K562 treated with DMSO at 1 percent for 4 hours (cell line): ENCODE measurements around the gene ZBTB24. TPM values are rescaled to one million over a fixed set of nuclear protein-coding genes. Genes with fewer than 3 reads are reported as not detected.

Experiments
- total RNA-seq: library from RNA; unstranded; fragments of 300-600 nt; gene quantifications from 2 replicates; pipeline ENCODE4 v1.2.3, GENCODE V29; 2022; ENCODE audit not compliant: insufficient read depth

The ZBTB24 gene
- total RNA-seq: 3.6 and 4.4 TPM in 2 replicates

GRCh38 chr6:109482905-109483734 lies at the start of gene ZBTB24:
TSS of gene ZBTB24 (minus strand) at chr6:109483219. CDS start at chr6:109482026, 1,193 bp downstream.

GRCh38 chr6:109455437-109456110 lies 27.4 kb downstream of the ZBTB24 start, which contains the start of gene MICAL1:
TSS of gene MICAL1 (minus strand) at chr6:109455772. CDS start at chr6:109454196, 1,576 bp downstream.

DNA sequence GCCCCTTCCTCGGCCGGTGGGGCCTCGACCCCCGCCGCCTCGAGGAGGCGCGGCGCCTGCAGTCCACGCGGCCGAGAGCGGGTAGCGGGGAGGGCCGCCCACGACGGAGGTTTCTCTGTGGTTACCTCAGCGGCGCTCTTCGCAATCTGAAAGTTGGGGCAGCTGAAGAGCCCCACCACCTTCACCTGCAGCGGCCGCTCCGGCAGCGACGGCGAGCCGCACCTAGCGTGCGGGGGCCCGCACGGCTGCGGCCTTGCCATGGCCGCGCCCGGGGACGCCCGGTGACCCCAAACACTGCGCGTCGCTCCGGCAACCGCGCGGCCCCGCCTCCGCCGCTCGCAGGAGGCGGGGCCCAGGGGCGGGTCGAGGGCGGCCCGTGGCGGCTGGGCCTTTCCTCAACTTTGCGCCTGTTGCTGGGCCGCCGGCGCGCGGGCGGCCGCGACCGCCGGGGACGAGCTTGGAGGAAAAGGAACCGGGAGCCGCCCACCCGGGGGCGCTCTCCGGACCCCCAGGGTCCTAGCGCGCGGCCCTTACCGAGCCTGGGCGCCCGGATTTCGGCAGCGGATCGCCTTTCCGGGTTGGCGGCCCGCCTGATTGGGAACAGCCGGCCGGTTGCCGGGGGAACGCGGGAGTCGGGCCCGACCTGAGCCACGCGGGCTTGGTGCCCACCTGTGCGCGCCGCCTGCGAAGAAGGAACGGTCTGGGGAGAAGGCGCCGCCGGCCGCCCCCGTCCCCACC lies 42.5 kb downstream of the ZBTB24 start, which contains the start of the genes PPIL6 and SMPD2:
Gene PPIL6, minus strand, starts transcription at position 298 of the 738 bp plus-strand sequence. Its CDS starts 38 bp downstream, at position 260.
Gene SMPD2, plus strand, starts transcription at position 394 of the 738 bp plus-strand sequence. CDS start 398 bp downstream, outside the sequence.

Other genes starting within 250 kb of the ZBTB24 start
- 153 and 183 TPM in 2 replicates for gene CD164, start 100.8 kb downstream of the ZBTB24 start, total RNA-seq
- gene PPIL6, start 42.6 kb downstream of the ZBTB24 start, total RNA-seq: 1.4 and 1.5 TPM in 2 replicates
- 11.9 and 14.6 TPM in 2 replicates for gene SMPD2, start 42.5 kb downstream of the ZBTB24 start, total RNA-seq
- gene MICAL1, start 27.4 kb downstream of the ZBTB24 start, total RNA-seq: 9.9 and 14.7 TPM in 2 replicates
- gene AK9, start 208.0 kb upstream of the ZBTB24 start, total RNA-seq: 1.2 and 3.5 TPM in 2 replicates
- gene FIG4, start 208.1 kb upstream of the ZBTB24 start, total RNA-seq: 7.6 and 8.2 TPM in 2 replicates